HG02885 (cell line): ENCODE results near the gene ANO6.
"Not testable (repeated sequence)": the region's sequence is repeated elsewhere in the genome, so short reads cannot be mapped to it uniquely, and the experiment has no call there.

Experiments used
- ATAC-seq: cut with Tn5 transposase; IDR thresholded peaks from one replicate; pipeline ENCODE4 v1.9.1; 2021; ENCODE audit warnings: mild to moderate bottlenecking; ENCODE audit not compliant: unreplicated experiment, poor library complexity

Gene ANO6

DNA sequence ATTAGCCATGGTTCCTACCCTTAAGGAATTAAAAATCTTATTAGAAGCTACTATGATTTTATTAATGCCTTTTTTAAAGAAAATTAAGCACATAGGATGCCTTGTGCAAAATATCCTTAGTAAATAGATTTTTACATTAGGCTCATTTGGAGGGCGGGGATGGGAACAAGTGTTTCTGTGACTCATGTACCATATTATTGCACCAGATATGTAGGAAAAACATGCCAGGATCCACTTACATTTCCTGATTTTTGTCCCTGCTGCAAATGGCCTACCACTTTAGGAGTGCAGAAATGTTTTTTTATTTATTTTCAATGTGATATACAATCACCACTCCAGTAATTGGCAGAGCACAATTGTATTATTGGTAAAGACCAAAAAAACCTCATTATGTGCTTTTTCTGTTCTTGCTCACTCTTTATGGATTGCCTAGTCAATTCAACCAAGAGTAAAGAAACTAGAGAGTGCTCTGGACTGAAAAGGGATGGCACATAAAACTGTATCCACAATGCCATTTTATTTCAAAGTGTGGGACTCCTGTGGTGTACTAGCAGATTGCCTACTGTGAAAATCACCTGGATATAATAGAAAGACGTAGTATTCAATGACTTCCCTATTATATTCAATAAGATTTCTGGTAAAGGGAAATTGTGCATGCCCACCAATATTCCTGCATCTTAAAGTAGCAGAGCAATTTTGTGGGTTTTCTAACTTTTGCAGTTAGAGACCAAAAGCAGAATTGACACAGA lies 86.9 kb downstream of the ANO6 start:
- ATAC-seq, result no peak

DNA sequence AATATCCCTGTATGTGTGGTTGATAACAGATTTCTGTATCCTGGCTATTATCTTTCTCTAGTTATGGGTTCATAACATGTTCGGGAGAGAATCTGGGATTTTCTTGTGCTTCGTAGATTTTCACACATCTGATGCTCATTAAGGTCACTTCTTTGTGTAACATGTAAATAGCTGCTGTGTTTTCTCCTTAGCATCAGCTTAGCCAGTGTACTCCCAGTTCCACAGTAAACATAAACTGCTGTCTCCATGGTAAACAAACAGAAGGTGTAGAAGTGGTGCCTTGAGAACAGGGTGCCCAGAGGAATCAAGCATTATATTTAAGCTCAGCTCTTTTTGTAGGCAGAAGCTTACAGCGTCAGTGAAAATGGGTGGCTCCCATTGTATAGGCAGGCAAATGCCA lies 88.0 kb downstream of the ANO6 start:
- ATAC-seq, result no peak

DNA sequence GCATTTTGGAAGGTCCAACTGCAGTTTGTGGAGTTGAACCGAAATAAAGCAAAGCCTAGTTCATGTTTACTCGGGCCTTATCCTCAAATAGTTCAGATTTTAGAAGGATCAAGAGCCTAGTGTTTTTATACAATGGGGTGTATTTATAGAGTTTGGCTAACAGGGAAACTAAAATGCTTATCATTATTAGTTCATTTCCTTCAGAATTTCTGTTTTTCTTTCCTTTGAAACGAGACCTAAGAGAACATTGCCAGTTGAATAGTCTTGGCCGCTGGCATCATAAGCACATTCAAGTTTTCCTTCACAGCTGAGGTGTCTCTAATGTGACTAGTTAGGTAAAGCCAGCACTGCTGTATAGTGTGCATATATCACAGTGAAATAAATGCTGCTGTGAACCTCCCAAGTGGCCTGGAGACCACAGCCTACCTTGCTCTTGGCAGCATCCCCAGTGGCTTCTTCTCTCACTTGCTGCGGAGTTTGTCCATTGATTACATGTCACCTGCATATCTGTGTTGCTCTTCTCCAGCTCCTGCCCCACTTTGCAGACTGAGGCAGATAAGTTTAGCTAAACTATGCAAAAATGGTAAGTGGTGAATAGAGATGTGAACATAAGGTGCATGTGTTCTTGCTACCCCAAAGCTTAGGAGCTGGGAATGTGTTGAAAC lies 88.8 kb downstream of the ANO6 start:
- ATAC-seq, result no peak

DNA sequence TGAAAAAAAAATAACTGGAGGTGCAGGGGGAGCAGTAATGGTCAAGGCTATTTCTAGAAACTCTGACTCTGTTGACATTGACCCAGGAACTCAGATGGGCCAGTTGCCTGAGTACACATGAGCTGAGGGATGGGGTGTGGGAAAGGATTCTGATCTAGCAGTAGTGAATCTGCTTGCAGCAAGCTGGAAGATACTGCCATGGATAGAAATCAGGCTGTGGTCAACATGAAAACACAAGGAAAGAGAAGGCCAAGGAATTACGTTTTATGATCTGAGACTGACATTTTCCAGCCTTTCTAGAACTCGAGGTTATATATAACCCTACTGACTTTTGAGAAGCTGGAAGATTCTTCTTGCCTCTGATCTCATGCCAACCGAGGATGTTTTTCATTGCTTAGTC lies 90.0 kb downstream of the ANO6 start:
- no peak for ATAC-seq

DNA sequence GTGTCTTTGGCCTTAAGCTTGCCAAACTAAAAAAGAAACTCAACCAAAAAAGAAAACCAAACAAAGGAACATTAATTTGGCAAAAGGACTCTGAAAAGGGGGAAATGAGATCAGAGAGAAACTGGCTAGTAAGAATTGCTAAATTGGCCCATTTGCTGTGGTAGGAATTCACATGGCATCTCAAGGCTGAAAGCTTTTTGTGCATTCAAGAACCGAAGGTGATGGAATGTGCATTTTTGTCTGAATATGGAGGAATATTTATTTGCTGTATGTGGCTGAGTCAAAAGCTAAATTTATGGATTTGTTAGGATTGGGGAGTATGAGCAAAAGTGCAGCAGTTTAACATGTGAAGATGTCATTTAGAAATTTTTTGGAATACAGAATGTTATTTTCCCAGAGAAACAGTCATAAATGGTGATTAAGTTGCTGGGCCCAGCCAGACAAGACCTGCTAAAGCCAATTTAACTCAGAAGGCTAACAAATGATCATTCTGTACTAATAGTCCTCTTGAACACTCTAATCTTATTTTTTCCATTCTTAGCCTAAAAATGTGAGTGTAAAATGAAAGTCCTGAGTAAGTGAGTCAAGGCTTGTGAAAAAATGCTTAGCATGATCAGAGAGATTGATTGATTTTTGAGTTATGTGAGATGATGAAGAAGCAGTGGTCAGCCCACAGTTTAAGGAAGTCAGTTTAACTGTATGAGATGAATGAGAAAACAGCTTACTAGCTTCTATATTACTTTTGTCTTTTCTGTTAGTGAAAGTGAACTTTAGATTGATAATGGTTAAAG lies 94.1 kb downstream of the ANO6 start:
- no peak for ATAC-seq

DNA sequence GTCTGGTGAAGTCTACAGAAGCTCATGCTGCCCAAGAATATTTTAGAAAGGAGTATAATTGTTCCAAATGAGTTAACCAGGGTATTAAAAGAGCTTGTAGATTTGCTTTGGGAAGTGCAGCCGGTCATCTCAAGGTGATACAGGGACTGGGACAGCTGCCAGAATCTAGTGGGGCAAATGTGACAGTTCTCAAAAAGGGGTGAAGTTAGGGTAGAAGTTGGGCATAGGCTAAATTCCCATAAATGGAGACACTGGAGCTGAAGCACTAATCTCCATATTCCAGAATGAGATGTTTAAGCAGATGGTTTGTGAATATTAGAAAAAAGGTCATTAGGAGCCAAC lies 94.7 kb downstream of the ANO6 start:
- no peak for ATAC-seq

DNA sequence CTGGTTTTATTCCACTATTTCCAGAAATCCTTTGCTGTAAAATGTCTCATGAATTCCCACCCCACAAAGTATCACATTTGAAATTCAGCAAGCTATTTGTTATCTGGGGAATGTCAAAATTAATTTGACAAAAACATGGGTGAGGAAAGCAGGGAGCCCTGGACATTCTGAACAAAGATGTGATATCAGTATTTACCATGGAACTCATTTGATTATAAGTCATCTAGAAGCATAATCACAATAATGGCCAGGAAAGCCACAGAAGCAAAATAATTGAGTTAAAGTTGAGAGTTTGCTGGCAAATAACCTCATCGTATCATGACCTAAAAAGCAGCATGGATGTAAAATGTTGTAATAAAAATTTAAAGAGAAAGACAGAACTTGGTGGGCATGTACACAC lies 96.1 kb downstream of the ANO6 start:
- ATAC-seq, result no peak

DNA sequence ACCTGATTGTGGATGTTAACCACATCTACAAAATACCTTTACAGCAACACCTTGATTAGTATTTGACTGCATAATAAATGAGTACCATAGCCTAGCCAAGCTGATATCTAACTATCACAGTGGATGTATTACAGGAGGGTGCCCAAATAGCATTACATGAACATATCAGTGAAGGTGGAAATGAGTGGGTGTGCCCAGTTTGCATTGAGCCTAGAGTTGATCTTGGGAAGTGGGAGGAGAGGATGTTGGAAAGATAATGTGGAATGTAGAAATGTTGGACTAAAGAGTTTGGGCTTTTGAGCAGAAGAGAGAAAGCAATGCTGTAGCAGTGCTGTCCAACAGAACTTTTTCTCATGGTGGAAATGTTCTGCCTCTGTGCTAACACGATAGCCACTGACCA lies 98.9 kb downstream of the ANO6 start:
- no peak for ATAC-seq

DNA sequence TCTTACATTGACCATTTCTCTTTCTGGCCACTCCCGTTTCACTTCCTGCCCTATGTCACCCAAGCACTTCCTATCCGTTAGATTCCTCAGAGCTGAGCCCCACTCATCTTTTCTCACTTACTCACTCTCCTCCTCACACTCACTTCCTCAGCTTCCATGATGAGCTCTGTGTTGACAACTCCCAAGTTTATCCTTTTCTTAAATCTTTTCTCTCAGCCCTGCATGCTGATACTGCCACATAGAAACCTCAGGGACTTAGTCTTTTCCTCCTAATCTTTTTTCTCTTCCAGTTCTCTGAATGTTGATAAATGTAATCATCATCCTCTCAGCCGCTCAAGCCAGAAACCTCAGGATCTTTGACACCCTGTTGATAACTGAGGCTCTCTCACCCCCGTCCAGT lies 99.6 kb downstream of the ANO6 start:
- ATAC-seq, result no peak

DNA sequence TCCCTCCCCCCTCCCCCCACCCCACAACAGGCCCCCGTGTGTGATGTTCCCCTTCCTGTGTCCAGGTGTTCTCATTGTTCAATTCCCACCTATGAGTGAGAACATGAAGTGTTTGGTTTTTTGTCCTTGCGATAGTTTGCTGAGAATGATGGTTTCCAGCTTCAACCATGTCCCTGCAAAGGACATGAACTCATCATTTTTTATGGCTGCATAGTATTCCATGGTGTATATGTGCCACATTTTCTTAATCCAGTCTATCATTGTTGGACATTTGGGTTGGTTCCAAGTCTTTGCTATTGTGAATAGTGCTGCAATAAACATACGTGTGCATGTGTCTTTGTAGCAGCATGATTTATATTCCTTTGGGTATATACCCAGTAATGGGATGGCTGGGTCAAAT lies 101.4 kb downstream of the ANO6 start:
- not testable (repeated sequence) for ATAC-seq

DNA sequence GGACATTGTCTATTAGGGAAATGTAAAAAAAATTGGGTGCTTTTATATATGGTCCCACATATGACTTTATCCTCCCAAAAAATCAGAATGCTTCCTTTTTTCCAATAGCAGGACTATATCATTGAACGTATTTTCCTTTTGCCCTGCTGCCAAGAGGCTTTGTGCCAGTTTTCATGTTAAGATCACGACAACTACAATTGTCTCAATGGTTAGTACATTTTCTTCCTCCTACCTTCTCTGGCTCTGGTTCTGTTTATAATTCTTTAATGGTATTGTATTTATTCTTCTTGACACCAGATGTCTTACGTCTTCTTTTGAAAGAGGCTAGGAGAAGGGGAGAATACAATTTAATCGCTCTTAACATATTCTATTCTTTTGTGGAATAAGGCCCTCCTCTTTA lies 106.9 kb downstream of the ANO6 start:
- no peak for ATAC-seq

DNA sequence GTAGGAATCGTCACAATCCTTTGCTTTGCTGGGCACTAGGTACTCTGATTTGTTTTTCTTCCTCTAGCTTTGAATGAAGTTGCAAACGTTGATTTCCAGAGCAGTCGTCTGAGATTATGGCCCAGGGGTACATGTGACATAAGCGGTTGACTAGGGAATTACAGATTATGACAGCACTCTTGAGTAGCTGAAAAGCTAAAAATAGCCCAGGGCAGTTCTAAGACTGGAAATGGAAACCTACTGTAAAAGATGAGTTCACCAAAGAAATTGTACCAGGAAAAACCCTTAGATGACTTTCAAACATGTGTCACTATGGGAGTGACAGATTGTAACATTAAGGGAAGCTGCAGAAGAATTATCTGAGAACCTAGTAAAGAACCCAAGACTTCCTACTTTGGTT lies 108.5 kb downstream of the ANO6 start:
- no peak for ATAC-seq

DNA sequence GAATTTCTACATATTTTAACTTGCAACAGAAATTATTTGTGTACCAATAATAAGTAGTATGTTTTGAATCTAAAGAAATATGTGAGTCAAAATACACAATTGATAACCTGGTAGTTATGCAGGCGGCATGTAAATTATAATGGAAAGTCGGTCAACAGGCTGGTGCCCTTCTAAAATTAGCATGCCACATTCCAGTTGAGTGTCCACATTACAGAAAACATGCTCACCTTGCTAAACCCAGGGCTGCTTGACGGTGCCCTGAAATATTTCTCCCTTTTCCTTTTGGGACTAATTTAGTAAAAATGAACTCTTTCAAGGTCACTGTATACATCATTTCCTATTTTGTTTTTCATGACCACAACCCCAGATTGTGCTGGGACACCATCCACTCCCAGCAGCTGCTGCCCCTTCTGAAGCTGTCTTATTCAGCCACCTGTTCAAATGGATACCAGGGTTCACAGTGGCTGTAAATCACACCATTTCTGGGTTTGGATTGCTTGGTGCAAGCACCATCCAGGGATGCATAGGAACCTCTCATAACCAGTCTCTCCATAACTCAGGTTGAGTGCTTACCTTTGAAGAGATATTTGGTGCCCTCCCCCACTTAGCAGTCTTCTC lies 110.6 kb downstream of the ANO6 start:
- no peak for ATAC-seq

DNA sequence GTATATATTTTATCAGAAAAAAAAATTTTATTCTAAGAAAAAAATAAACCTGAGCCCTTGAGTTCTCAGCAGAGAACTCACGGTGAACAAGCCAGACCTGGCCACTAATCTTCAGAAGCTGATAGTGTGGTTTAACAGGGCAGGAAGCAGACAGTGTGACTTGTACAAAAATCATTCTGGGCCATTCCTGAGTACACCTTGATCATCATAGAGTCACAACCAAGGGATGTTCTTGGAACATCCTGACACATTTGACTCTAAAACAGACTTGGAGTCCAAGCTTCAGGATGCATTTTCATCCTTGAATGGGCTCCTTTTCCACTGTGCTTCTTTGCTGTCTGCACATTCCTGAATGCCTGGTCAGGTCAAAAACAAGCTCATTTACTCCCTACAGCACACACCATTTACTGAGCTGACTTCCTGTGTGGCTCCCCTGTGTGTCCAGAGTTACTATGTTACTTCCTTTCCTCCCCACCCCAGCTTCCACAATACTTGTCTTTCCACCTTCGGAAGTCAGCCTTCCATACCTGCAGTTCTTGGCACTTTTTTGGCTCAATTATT lies 112.0 kb downstream of the ANO6 start:
- ATAC-seq, result no peak

DNA sequence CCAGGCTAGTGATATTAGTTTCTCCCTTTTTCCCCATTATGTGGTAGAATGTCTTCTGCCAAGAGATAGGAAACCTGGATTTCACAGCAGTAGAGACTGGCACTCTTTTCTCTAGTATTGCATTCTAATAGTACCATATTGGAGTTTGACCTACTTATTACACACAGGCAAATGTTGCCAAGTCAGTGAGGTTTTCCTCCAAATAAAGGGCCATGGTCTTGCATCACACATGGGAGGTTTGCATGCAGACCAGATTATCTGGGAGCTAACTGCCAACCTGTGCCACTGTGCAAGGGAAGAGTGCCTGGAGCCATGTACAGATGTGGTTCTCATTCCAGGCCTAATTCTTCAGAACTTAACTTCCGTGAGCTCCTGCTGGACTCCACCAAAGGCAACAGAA lies 113.3 kb downstream of the ANO6 start:
- ATAC-seq, result no peak

DNA sequence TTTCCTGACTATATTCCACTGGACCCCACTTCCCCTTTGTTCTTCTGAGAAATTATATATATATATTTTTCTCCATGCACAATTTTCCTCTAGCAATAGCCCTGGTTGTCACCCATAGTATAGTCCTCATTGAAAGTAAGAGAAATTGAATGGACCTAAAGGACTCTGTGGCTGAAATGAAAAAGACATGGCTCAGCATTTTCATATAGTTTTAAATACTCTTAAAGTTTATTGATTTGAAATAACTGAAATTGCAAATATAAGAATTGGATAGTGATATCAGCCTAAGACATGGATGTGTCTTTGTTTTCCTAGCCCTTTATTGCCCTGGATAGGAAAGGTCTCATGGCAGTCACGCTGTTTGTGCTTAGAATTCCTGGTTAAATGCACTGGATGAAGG lies 113.8 kb downstream of the ANO6 start:
- no peak for ATAC-seq

DNA sequence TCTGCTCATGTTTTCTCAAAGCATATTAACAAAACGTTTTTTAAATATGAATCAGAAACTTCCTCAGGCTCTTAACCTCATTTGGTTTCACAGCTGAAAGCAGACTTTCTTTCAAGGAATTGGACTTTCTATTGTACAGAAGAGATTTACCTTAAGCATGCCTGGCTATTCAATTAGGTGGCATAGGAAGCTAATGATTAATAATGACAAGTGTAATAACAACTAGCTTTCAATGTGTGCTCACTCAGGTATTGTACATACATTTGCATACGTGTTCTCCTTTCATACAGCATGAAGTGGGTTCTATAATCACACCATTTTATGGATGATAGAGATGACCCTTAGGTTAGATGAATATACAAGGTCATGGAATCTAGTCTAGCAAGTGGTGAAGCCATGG lies 115.7 kb downstream of the ANO6 start:
- ATAC-seq, result no peak

DNA sequence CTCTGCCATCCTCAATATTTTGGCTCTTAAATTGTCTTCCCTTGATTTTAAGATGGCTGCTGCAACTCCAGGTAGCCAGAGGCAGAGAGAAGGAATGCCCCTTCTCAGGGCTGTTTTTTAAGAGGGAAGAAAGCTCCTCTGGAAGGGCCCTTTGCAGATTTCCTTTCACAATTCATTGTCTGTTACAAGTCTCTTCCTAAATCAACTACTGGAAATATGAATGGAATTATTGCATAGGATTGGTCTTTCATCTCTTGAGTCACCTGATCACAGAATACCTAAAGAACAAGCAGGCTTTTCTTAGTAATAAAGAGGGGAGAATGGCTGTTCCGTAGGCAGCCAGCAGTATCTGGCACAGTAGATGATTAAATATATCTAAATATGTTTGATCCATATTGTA lies 118.5 kb downstream of the ANO6 start:
- ATAC-seq, result no peak

DNA sequence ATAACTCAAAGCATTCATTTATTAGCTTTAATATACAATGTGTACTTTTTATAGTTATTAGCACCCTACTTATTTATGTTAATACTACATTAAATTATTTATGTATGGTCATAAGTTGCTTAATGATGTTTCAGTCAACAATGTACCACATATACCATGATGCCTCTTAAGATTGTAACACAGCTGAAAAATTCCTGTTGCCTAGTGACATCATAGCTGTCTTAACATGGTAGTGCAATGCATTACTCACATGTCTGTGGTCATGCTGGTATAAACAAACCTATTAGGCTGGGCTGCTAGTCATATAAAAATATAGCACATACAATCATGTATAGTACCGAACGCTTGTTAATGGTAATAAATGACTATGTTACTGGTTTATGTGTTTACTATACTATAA lies 120.4 kb downstream of the ANO6 start:
- no peak for ATAC-seq

DNA sequence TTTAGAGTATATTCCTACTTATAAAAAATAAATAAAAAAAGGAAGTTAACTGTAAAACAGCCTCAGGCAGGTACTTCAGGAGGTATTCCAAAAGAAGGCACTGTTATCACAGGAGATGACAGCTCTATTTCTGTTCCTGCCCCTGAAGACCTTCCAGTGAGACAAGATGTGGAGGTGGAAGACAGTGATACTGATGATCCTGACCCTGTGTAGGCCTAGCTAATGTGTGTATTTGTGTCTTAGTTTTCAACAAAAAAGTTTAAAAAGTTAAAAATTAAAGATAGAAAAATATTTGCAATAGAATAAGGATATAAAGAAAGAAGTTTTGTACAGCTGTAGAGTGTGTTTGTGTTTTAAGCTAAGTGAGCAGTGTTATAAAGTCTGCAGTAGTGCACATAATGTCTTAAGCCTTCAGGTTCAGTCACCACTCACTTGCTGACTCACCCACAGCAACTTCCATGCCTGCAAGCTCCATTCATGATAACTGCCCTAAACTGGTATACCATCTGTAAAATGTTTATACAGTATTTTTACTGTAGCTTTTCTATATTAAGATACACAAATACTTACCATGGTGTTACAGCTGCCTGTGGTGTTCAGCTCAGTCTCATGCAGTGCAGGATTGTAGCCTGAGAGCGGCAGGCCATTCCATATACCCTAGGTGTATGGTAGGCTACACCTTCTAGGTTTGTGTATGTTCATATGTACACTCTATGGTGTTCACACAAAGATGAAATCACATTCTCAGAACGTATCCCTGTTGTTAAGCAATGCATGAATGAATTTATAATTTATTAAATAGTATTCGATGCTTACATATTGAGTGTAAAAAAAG lies 121.1 kb downstream of the ANO6 start:
- ATAC-seq, result no peak
